GM18873 (cell line): ENCODE measurements around the gene THUMPD1.
"Not testable (repeated sequence)": the region's sequence is repeated elsewhere in the genome, so short reads cannot be mapped to it uniquely, and the experiment has no call there.

ENCODE experiments used
- ATAC-seq: cut with Tn5 transposase; IDR thresholded peaks from one replicate; pipeline ENCODE4 v1.9.1; 2021; ENCODE audit warnings: mild to moderate bottlenecking, moderate library complexity, moderate number of reproducible peaks; ENCODE audit not compliant: unreplicated experiment, low FRiP score

THUMPD1 gene

GRCh38 chr16:20741554-20742285 is at the start of gene THUMPD1:
TSS of gene THUMPD1 (minus strand) at chr16:20741818. CDS start at chr16:20741739, 79 bp downstream.
- ATAC-seq = peak; percentile 79

GRCh38 chr16:20789130-20789529 is 47.5 kb upstream of the THUMPD1 start:
- no peak for ATAC-seq

- no peak for ATAC-seq
Measured at GRCh38 chr16:20784204-20784603, 42.6 kb upstream of the THUMPD1 start.

GRCh38 chr16:20782470-20782869 is 40.9 kb upstream of the THUMPD1 start:
- ATAC-seq = no peak

- no peak for ATAC-seq
Measured at GRCh38 chr16:20781697-20782096, 40.1 kb upstream of the THUMPD1 start.

GRCh38 chr16:20774703-20775362 is 33.2 kb upstream of the THUMPD1 start:
- ATAC-seq = no peak

- no peak for ATAC-seq
Measured at GRCh38 chr16:20773679-20774078, 32.1 kb upstream of the THUMPD1 start.

- ATAC-seq = no peak
Measured at GRCh38 chr16:20768818-20769217, 27.2 kb upstream of the THUMPD1 start.

GRCh38 chr16:20768121-20768520 is 26.5 kb upstream of the THUMPD1 start:
- no peak for ATAC-seq

- ATAC-seq = no peak
Measured at GRCh38 chr16:20767577-20767976, 26.0 kb upstream of the THUMPD1 start.

GRCh38 chr16:20766294-20766693 is 24.7 kb upstream of the THUMPD1 start:
- ATAC-seq = no peak

GRCh38 chr16:20765732-20766131 is 24.1 kb upstream of the THUMPD1 start:
- no peak for ATAC-seq

- ATAC-seq = not testable (repeated sequence)
Measured at GRCh38 chr16:20764448-20764847, 22.8 kb upstream of the THUMPD1 start.

- peak; percentile 94 for ATAC-seq
Measured at GRCh38 chr16:20763461-20764232, 22.0 kb upstream of the THUMPD1 start, which contains the start of gene ACSM3. TSS of gene ACSM3 (plus strand) at chr16:20764014. CDS start at chr16:20770035, 6,021 bp downstream.

GRCh38 chr16:20762404-20763123 is 20.9 kb upstream of the THUMPD1 start:
- no peak for ATAC-seq

- ATAC-seq = no peak
Measured at GRCh38 chr16:20761175-20761574, 19.6 kb upstream of the THUMPD1 start.

- no peak for ATAC-seq
Measured at GRCh38 chr16:20760346-20760745, 18.7 kb upstream of the THUMPD1 start.

- ATAC-seq = not testable (repeated sequence)
Measured at GRCh38 chr16:20755799-20756198, 14.2 kb upstream of the THUMPD1 start.

GRCh38 chr16:20755238-20755637 is 13.6 kb upstream of the THUMPD1 start:
- no peak for ATAC-seq

GRCh38 chr16:20753727-20754126 is 12.1 kb upstream of the THUMPD1 start:
- no peak for ATAC-seq
